ENCODE results near the gene ALKBH8. TPM values are rescaled to one million over a fixed set of nuclear protein-coding genes. Genes with fewer than 3 reads are reported as not detected.

Gene ALKBH8
- total and polyA plus RNA-seq, 2 of the 4 experiments (the other 2 are of a cell fraction) = 3.0 to 6.6 TPM

GRCh38 chr11:107453594-107454286, 111.8 kb downstream of the ALKBH8 start:
- intact Hi-C loops (cut with micrococcal nuclease) = no loop called here
- no peak overlapping the region for H3K23ac ChIP-seq (ENCODE audit: low read depth, low read length)
- dilution Hi-C loops (cut with HindIII; ENCODE audit: low sequenced_read_pairs, unreplicated experiment) = no loop called here

More at GRCh38 chr11:107453594-107454286, 111.8 kb downstream of the ALKBH8 start:
- TF ChIP-seq, protein P1, sequence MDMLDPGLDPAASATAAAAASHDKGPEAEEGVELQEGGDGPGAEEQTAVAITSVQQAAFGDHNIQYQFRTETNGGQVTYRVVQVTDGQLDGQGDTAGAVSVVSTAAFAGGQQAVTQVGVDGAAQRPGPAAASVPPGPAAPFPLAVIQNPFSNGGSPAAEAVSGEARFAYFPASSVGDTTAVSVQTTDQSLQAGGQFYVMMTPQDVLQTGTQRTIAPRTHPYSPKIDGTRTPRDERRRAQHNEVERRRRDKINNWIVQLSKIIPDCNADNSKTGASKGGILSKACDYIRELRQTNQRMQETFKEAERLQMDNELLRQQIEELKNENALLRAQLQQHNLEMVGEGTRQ (IDR thresholded peaks at IDR 0.05; ENCODE audit: low read depth, low read length) = no peak
- TF ChIP-seq FOS (IDR thresholded peaks at IDR 0.05; ENCODE audit: low read depth, low read length) (no peak), SMC3 (IDR thresholded peaks at IDR 0.05; ENCODE audit: low read depth, low read length) (no peak), POLR2A (IDR thresholded peaks at IDR 0.05; ENCODE audit: low read depth, low read length) (no peak), RCOR1 (IDR thresholded peaks at IDR 0.05; ENCODE audit: insufficient replicate concordance, low read length) (no peak), MAFK (IDR thresholded peaks at IDR 0.05; ENCODE audit: low read depth, low read length) (no peak), MAZ (IDR thresholded peaks at IDR 0.05; ENCODE audit: borderline replicate concordance, low read depth, low read length) (no peak), CHD1 (IDR thresholded peaks at IDR 0.05; ENCODE audit: low read depth, low read length) (no peak), CEBPB (IDR thresholded peaks at IDR 0.05; ENCODE audit: low read depth, low read length) (no peak), RAD21 (IDR thresholded peaks at IDR 0.05; ENCODE audit: low read length) (no peak), RFX5 (IDR thresholded peaks at IDR 0.05; ENCODE audit: low read depth, low read length) (no peak), NFE2L2 (IDR thresholded peaks at IDR 0.05; ENCODE audit: low read depth, low read length) (no peak), CTCF (conservative IDR thresholded peaks at IDR 0.05; ENCODE audit: low read depth, low read length) (no peak)
- Histone ChIP-seq H3K4me3 (ENCODE audit: insufficient read depth, low read depth, low read length) (no peak overlapping the region), H3K14ac (replicated peaks; ENCODE audit: low read depth, low read length) (no peak overlapping the region), H4K8ac (ENCODE audit: low read depth in 2 of 2, low read length in 2 of 2) (no peak overlapping the region), H3K27me3 (ENCODE audit: control insufficient read depth, insufficient read depth, low read length) (no peaks in the 10 kb centered on the region), H3K79me1 (ENCODE audit: low read depth in 1 of 2, low read length in 2 of 2) (peaks cover 6 to 8% of the 10 kb centered on the region in 2 experiments), H3K4me2 (ENCODE audit: low read depth, low read length) (no peak overlapping the region), H3K9ac (ENCODE audit: low read depth, low read length) (no peak overlapping the region), H4K20me1 (ENCODE audit: insufficient read depth, low read length) (no peaks in the 10 kb centered on the region), H3K36me3 (ENCODE audit: control insufficient read depth, insufficient read depth, low read length) (peaks cover 14% of the 10 kb centered on the region), H3K9me3 (ENCODE audit: control insufficient read depth, insufficient read depth, low read length) (no peaks in the 10 kb centered on the region), H3K9me1 (ENCODE audit: insufficient read depth, low read length) (no peaks in the 10 kb centered on the region), H3K27ac (ENCODE audit: insufficient read depth, low read length) (no peak overlapping the region), H2BK120ac (ENCODE audit: low read depth, low read length) (no peak overlapping the region), H3K56ac (ENCODE audit: extremely low read depth, insufficient read depth, low read length) (no peak overlapping the region), H2AK9ac (replicated peaks; ENCODE audit: low read depth, low read length, poor library complexity) (no peak overlapping the region), H2AFZ (replicated peaks; ENCODE audit: low read length, poor library complexity) (no peak overlapping the region), H2BK5ac (ENCODE audit: low read depth, low read length, poor library complexity, severe bottlenecking) (no peak overlapping the region), H3K18ac (ENCODE audit: low read depth, low read length) (no peak overlapping the region), H2AK5ac (ENCODE audit: low read depth, low read length) (no peak overlapping the region), H3K4ac (ENCODE audit: low read depth, low read length) (no peak overlapping the region), H2BK15ac (ENCODE audit: low read depth, low read length) (no peak overlapping the region), H3K4me1 (ENCODE audit: control insufficient read depth, insufficient read depth, low read length) (no peaks in the 10 kb centered on the region), H4K91ac (ENCODE audit: insufficient read depth, low read depth, low read length) (no peak overlapping the region), H2BK20ac (ENCODE audit: low read depth, low read length) (no peak overlapping the region), H4K5ac (ENCODE audit: low read depth, low read length) (no peak overlapping the region)
- in situ Hi-C loops (cut with MboI; ENCODE audit: low sequenced_read_pairs) = no loop called here
- ChIA-PET POLR2A (ENCODE audit: unreplicated experiment) (no interaction called here), CTCF (no interaction called here)
- BruUV-seq (replicated peaks) = no TSS peak
- ATAC-seq (ENCODE audit: low read depth) (no peak), DNase-seq (no peak)
- 100% methylated on average over 1 of the region's 5 CpGs; no CpG with 5 or more reads in 1 of the 2 experiments for WGBS, 2 experiments (ENCODE audit: extremely low coverage in 2 of 2, insufficient read length in 1 of 2)
